HepG2 (cell line): ENCODE measurements around the gene NPHS1. TPM values are rescaled to one million over a fixed set of nuclear protein-coding genes. Genes with fewer than 3 reads are reported as not detected.

ENCODE experiments used
- ATAC-seq: fragments of 200-7000 bp; cut with Tn5 transposase; 3 replicates; pipeline ENCODE4 v1.9.1; 2020; ENCODE audit warnings: mild to moderate bottlenecking, moderate library complexity
- BruUV-seq: library from RNA; stranded (reverse); fragments of 400-500 nt; replicated peaks from 2 replicates; lab custom pipeline; 2021; lab: Mats Ljungman, UMichigan
- CTCF ChIA-PET: fragments of 300-600 bp; formaldehyde crosslinking; extraction: SDS; loops from one replicate; lab custom pipeline; 2021; ENCODE audit warnings: low total read pairs, inconsistent platforms, low intra/inter-chr PET ratio; lab: Yijun Ruan, JAX
- POLR2A ChIA-PET: fragments of 350-600 bp; sonication (Branson Sonifier 250); formaldehyde crosslinking; loops from one replicate; lab custom pipeline; 2020; ENCODE audit warnings: antibody characterized with exemption, inconsistent platforms; lab: Yijun Ruan, JAX
- DNase-seq: peaks from one replicate; pipeline ENCODE4 v3.0.0-alpha.2; 2015; ENCODE audit warnings: low spot score
- FAIRE-seq: peaks from 3 replicates; lab custom pipeline; 2011; peaks lifted over from hg19 to GRCh38; lab: Jason Lieb, UNC
- H2AFZ ChIP-seq: one replicate; pipeline ENCODE4 v1.6.1; 2011; ENCODE audit warnings: low read length, inconsistent platforms
- H3K27ac ChIP-seq: fragments of 300-600 bp; 3 replicates; pipeline ENCODE4 v1.8.0; 2011; ENCODE audit warnings: mixed run types, mild to moderate bottlenecking, mixed read lengths, low read length, inconsistent platforms; ENCODE audit not compliant: insufficient read depth; ENCODE audit errors: extremely low read length
- H3K27me3 ChIP-seq, 2 experiments: fragments of 200-600 bp in 1 of 2; 2 replicates in 1 of 2; 3 replicates in 1 of 2; pipeline versions ENCODE4 v1.6.0 to v1.8.0; 2011; ENCODE audit warnings: low read length in 2 of 2, mild to moderate bottlenecking in 2 of 2, moderate library complexity in 2 of 2, inconsistent platforms in 1 of 2; ENCODE audit not compliant: insufficient read depth in 2 of 2, control insufficient read depth in 1 of 2
- H3K36me3 ChIP-seq, 2 experiments: fragments of 200-600 bp in 1 of 2; replicated peaks in 1 of 2; 2 replicates in 1 of 2; 3 replicates in 1 of 2; pipeline versions ENCODE4 v1.5.1 to v1.8.0; 2011; ENCODE audit warnings: low read length in 2 of 2, inconsistent platforms in 1 of 2; ENCODE audit not compliant: insufficient read depth in 2 of 2, control insufficient read depth in 1 of 2
- H3K4me1 ChIP-seq: 2 replicates; pipeline ENCODE4 v1.5.1; 2012; ENCODE audit warnings: low read length, inconsistent platforms; ENCODE audit not compliant: insufficient read depth
- H3K4me2 ChIP-seq: 2 replicates; pipeline ENCODE4 v1.6.0; 2011; ENCODE audit warnings: low read depth, low read length, inconsistent platforms
- H3K4me3 ChIP-seq, 3 experiments: fragments of 200-600 bp in 1 of 3; sonication (generic), shearing (Covaris generic) in 1 of 3; replicated peaks in 1 of 3; 2 replicates each; pipeline ENCODE4 v1.5.1; 2011 to 2016; ENCODE audit warnings: low read length in 3 of 3, inconsistent platforms in 2 of 3, low read depth in 2 of 3, mild to moderate bottlenecking in 2 of 3, control low read depth in 1 of 3, mixed read lengths in 1 of 3; ENCODE audit not compliant: insufficient read depth in 1 of 3
- H3K79me2 ChIP-seq: one replicate; pipeline ENCODE4 v1.6.1; 2011; ENCODE audit warnings: low read length, inconsistent platforms; ENCODE audit not compliant: insufficient read depth
- H3K9ac ChIP-seq: 2 replicates; pipeline ENCODE4 v1.6.0; 2011; ENCODE audit warnings: mild to moderate bottlenecking, low read depth, low read length, inconsistent platforms; ENCODE audit not compliant: insufficient read depth
- H3K9me3 ChIP-seq: 2 replicates; pipeline ENCODE4 v1.5.1; 2012; ENCODE audit warnings: mild to moderate bottlenecking, low read length
- H4K20me1 ChIP-seq: 2 replicates; pipeline ENCODE4 v1.6.0; 2011; ENCODE audit warnings: inconsistent platforms, mild to moderate bottlenecking, low read length, moderate library complexity; ENCODE audit not compliant: insufficient read depth
- ARNT2 ChIP-seq: sonication (generic); formaldehyde crosslinking; IDR thresholded peaks from 2 replicates; pipeline ENCODE4 v1.8.0; 2022; ENCODE audit warnings: mild to moderate bottlenecking, low read depth, missing genetic modification reagents, moderate library complexity
- CCDC6 ChIP-seq: sonication (generic); formaldehyde crosslinking; IDR thresholded peaks from 2 replicates; pipeline ENCODE4 v1.8.1; 2022; ENCODE audit warnings: mild to moderate bottlenecking, missing genetic modification reagents, moderate library complexity
- GMEB1 ChIP-seq: sonication (generic); formaldehyde crosslinking; IDR thresholded peaks from 2 replicates; pipeline ENCODE4 v1.5.1; 2020; ENCODE audit warnings: missing genetic modification reagents, mild to moderate bottlenecking, borderline replicate concordance
- LCORL ChIP-seq, 2 experiments: fragments of 450-650 bp in 1 of 2; sonication (generic) in 1 of 2; formaldehyde crosslinking in 1 of 2; IDR thresholded peaks; 2 replicates each; pipeline versions ENCODE4 v1.5.0 to v1.6.1; 2017 to 2020; ENCODE audit warnings: antibody characterized with exemption in 1 of 2, missing genetic modification reagents in 1 of 2
- NCOA5 ChIP-seq: sonication (generic); formaldehyde crosslinking; IDR thresholded peaks from 2 replicates; pipeline ENCODE4 v1.4.0; 2020; ENCODE audit warnings: missing genetic modification reagents
- ZNF10 ChIP-seq: sonication (generic); formaldehyde crosslinking; IDR thresholded peaks from 2 replicates; pipeline ENCODE4 v1.4.0; 2020; ENCODE audit warnings: mild to moderate bottlenecking, low read depth, missing genetic modification reagents, borderline replicate concordance
- ZNF143 ChIP-seq: sonication (generic); formaldehyde crosslinking; IDR thresholded peaks from 2 replicates; pipeline ENCODE4 v1.4.0; 2020; ENCODE audit warnings: missing genetic modification reagents
- ZNF263 ChIP-seq: sonication (generic); formaldehyde crosslinking; IDR thresholded peaks from 2 replicates; pipeline ENCODE4 v1.4.0; 2020; ENCODE audit warnings: missing genetic modification reagents
- ZNF484 ChIP-seq: sonication (generic); formaldehyde crosslinking; IDR thresholded peaks from 2 replicates; pipeline ENCODE4 v1.5.1; 2020; ENCODE audit warnings: mild to moderate bottlenecking, low read depth, missing genetic modification reagents, borderline replicate concordance
- ZNF737 ChIP-seq: sonication (generic); formaldehyde crosslinking; IDR thresholded peaks from 2 replicates; pipeline ENCODE4 v1.5.0; 2020; ENCODE audit warnings: missing genetic modification reagents, mild to moderate bottlenecking, borderline replicate concordance
- ZSCAN22 ChIP-seq: sonication (generic); formaldehyde crosslinking; IDR thresholded peaks from 2 replicates; pipeline ENCODE4 v1.4.0; 2020; ENCODE audit warnings: mild to moderate bottlenecking, missing genetic modification reagents
- WGBS: methylation state at CpG from one replicate; pipeline ENCODE4 v1.1.6; 2017; ENCODE audit warnings: low lambda C conversion rate; 5-methylcytosine and 5-hydroxymethylcytosine counted together
- in situ Hi-C: cut with HindIII; loops from 2 replicates; pipeline ENCODE4 v1.10.0; 2017; ENCODE audit warnings: low pct_unique_long_range_greater_than_20kb; ENCODE audit not compliant: extremely low pct_ligation_motif_present
- intact Hi-C: fragments of 100-400 bp; cut with micrococcal nuclease; formaldehyde crosslinking; loops from one replicate; pipeline ENCODE4 v1.10.0; 2022; ENCODE audit not compliant: unreplicated experiment
- polyA plus RNA-seq, 8 experiments: library from polyadenylated mRNA; depleted of rRNA in 3 of 8; stranded (reverse) in 7 of 8; unstranded in 1 of 8; fragments of >200 nt; fragmentation: Illumina TruSeq in 4 of 8; extraction: Trizol in 4 of 8; gene quantifications; 2 replicates each; pipeline versions ENCODE4 v1.2.1 to v1.2.3, GENCODE V29; 2011 to 2016; ENCODE audit warnings: low read depth in 4 of 8, missing spikeins in 1 of 8, mixed read lengths in 1 of 8; ENCODE audit not compliant: insufficient read depth in 1 of 8
- total RNA-seq, 5 experiments: library from RNA; depleted of rRNA; stranded (reverse); fragments of >200 nt; fragmentation: Illumina TruSeq; extraction: Trizol; gene quantifications; 2 replicates each; pipeline ENCODE4 v1.2.3, GENCODE V29; 2016; ENCODE audit warnings: low read depth in 1 of 5
- TF ChIP-seq, protein P1 (sequence below): sonication (generic); formaldehyde crosslinking; IDR thresholded peaks from 2 replicates; pipeline ENCODE4 v1.4.0; 2020; ENCODE audit warnings: mild to moderate bottlenecking, missing genetic modification reagents
- TF ChIP-seq, protein P2 (sequence below): sonication (generic); formaldehyde crosslinking; IDR thresholded peaks from 2 replicates; pipeline ENCODE4 v1.4.0; 2020; ENCODE audit warnings: missing genetic modification reagents
- TF ChIP-seq, protein P3 (sequence below): IDR thresholded peaks from 2 replicates; pipeline ENCODE4 v1.6.1; 2018; ENCODE audit warnings: missing genetic modification reagents, mild to moderate bottlenecking, missing compliant biosample characterization
- TF ChIP-seq, protein P4 (sequence below): sonication (generic); formaldehyde crosslinking; IDR thresholded peaks from 2 replicates; pipeline ENCODE4 v1.8.1; 2023; ENCODE audit warnings: mild to moderate bottlenecking, inconsistent platforms, moderate library complexity, missing genetic modification reagents, borderline replicate concordance

NPHS1 gene
- total and polyA plus RNA-seq, 2 of the 13 experiments (the other 11 are each of a cell fraction or from before 2014, with no cell fraction given) = not detected

- Histone ChIP-seq H3K4me3 (peak overlapping the region; percentile 86 to 98 (median 91)), H3K27ac (peak overlapping the region; percentile 79)
- WGBS = 0% methylated on average over 2 of the region's 18 CpGs
- TF ChIP-seq NCOA5 (CRISPR knock-in tag) (no peak), ZNF143 (no peak), ZNF263 (CRISPR knock-in tag) (peak; percentile 89), ZNF737 (no peak), ARNT2 (CRISPR knock-in tag) (no peak), LCORL (IDR thresholded peaks at IDR 0.05) (no peak), LCORL (CRISPR knock-in tag; IDR thresholded peaks at IDR 0.05) (no peak), ZSCAN22 (CRISPR knock-in tag) (no peak), ZNF484 (no peak), GMEB1 (CRISPR knock-in tag) (no peak; the same call in 1 of the 2 replicates), ZNF10 (CRISPR knock-in tag) (no peak), CCDC6 (CRISPR knock-in tag) (0 out of 2 replicates have a peak, but pooled peaks have one; percentile 24)
- TF ChIP-seq, protein P1, sequence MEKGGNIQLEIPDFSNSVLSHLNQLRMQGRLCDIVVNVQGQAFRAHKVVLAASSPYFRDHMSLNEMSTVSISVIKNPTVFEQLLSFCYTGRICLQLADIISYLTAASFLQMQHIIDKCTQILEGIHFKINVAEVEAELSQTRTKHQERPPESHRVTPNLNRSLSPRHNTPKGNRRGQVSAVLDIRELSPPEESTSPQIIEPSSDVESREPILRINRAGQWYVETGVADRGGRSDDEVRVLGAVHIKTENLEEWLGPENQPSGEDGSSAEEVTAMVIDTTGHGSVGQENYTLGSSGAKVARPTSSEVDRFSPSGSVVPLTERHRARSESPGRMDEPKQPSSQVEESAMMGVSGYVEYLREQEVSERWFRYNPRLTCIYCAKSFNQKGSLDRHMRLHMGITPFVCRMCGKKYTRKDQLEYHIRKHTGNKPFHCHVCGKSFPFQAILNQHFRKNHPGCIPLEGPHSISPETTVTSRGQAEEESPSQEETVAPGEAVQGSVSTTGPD (CRISPR knock-in tag) = no peak
- TF ChIP-seq, protein P2, sequence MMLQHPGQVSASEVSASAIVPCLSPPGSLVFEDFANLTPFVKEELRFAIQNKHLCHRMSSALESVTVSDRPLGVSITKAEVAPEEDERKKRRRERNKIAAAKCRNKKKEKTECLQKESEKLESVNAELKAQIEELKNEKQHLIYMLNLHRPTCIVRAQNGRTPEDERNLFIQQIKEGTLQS = no peak
- TF ChIP-seq, protein P3, sequence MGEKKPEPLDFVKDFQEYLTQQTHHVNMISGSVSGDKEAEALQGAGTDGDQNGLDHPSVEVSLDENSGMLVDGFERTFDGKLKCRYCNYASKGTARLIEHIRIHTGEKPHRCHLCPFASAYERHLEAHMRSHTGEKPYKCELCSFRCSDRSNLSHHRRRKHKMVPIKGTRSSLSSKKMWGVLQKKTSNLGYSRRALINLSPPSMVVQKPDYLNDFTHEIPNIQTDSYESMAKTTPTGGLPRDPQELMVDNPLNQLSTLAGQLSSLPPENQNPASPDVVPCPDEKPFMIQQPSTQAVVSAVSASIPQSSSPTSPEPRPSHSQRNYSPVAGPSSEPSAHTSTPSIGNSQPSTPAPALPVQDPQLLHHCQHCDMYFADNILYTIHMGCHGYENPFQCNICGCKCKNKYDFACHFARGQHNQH (CRISPR knock-in tag) = peak; percentile 50; the same call in 1 of the 2 replicates
- TF ChIP-seq, protein P4, sequence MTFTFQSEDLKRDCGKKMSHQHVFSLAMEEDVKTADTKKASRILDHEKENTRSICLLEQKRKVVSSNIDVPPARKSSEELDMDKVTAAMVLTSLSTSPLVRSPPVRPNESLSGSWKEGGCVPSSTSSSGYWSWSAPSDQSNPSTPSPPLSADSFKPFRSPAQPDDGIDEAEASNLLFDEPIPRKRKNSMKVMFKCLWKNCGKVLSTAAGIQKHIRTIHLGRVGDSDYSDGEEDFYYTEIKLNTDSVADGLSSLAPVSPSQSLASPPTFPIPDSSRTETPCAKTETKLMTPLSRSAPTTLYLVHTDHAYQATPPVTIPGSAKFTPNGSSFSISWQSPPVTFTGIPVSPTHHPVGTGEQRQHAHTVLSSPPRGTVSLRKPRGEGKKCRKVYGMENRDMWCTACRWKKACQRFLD (CRISPR knock-in tag) = no peak
These were observed 40.7 kb downstream of the NPHS1 start for GRCh38 chr19:35811317-35812219.

More at GRCh38 chr19:35811317-35812219, 40.7 kb downstream of the NPHS1 start:
- Histone ChIP-seq H2AFZ (no peak overlapping the region), H3K79me2 (peaks cover 17% of the 10 kb centered on the region), H3K36me3 (peaks cover under 1 to 5% of the 10 kb centered on the region in 2 experiments; a peak in 3 of 5 replicates), H3K27me3 (no peaks in the 10 kb centered on the region; a peak in 1 of 5 replicates), H3K4me2 (peak overlapping the region; percentile 92), H3K4me1 (peaks cover 43% of the 10 kb centered on the region), H4K20me1 (no peaks in the 10 kb centered on the region), H3K9me3 (no peaks in the 10 kb centered on the region), H3K9ac (peak overlapping the region; percentile 79)
- ATAC-seq = peak; percentile 62
- no TSS peak for BruUV-seq
- POLR2A ChIA-PET = interaction anchor here (0.6 to 2.3 kb wide), 10 partner anchors 11 to 150 kb away, joined by 3 to 14 read pairs (median 5); partner anchors contain the start of genes LIN37, PSENEN and U2AF1L4
- DNase-seq = no peak
- in situ Hi-C loops (loop anchor here (10.0 kb wide), 1 partner anchor 117 kb away; no protein-coding TSS in a partner anchor), intact Hi-C loops (loop anchor here (1.0 to 10.0 kb wide), 4 partner anchors 34 to 120 kb away; partner anchors contain the start of gene ARHGAP33)
- CTCF ChIA-PET = no interaction called here
- peak; percentile 67 for FAIRE-seq
